ENCODE measurements around the gene FUT8.

FUT8 gene

GRCh38 chr14:65554837-65555236 is 142.3 kb downstream of the FUT8 start:
- DNase-seq (ENCODE audit: extremely low read depth, low read depth), result no peak
- no peak for TF ChIP-seq CTCF (IDR thresholded peaks at IDR 0.05; ENCODE audit: low read depth, low read length)

- DNase-seq (ENCODE audit: extremely low read depth, low read depth), result no peak
- no peak for TF ChIP-seq CTCF (IDR thresholded peaks at IDR 0.05; ENCODE audit: low read depth, low read length)
Observed at GRCh38 chr14:65555358-65555757, 142.8 kb downstream of the FUT8 start.

- no peak for DNase-seq (ENCODE audit: extremely low read depth, low read depth)
- TF ChIP-seq CTCF (IDR thresholded peaks at IDR 0.05; ENCODE audit: low read depth, low read length), result no peak
Observed at GRCh38 chr14:65558363-65558762, 145.8 kb downstream of the FUT8 start.

- no peak for DNase-seq (ENCODE audit: extremely low read depth, low read depth)
- no peak for TF ChIP-seq CTCF (IDR thresholded peaks at IDR 0.05; ENCODE audit: low read depth, low read length)
Observed at GRCh38 chr14:65560340-65561027, 148.0 kb downstream of the FUT8 start.

- DNase-seq (ENCODE audit: extremely low read depth, low read depth), result no peak
- TF ChIP-seq CTCF (IDR thresholded peaks at IDR 0.05; ENCODE audit: low read depth, low read length), result no peak
Observed at GRCh38 chr14:65564370-65564769, 151.8 kb downstream of the FUT8 start.

GRCh38 chr14:65565948-65566347 is 153.4 kb downstream of the FUT8 start:
- no peak for TF ChIP-seq CTCF (IDR thresholded peaks at IDR 0.05; ENCODE audit: low read depth, low read length)
- no peak for DNase-seq (ENCODE audit: extremely low read depth, low read depth)

GRCh38 chr14:65566820-65567522 is 154.4 kb downstream of the FUT8 start:
- no peak for TF ChIP-seq CTCF (IDR thresholded peaks at IDR 0.05; ENCODE audit: low read depth, low read length)
- DNase-seq (ENCODE audit: extremely low read depth, low read depth), result no peak
